Activated T-helper 17 cell treated with anti-CD3 and anti-CD28 coated beads, Interleukin-2, amount 50 U/mL, for 72 hours (primary cell): Measurements from ENCODE around the gene KDM2B. TPM values are rescaled to one million over a fixed set of nuclear protein-coding genes. Genes with fewer than 3 reads are reported as not detected.

Experiments
- ATAC-seq: fragments of 150-1000 bp; cut with Tn5 transposase; replicated peaks from 2 replicates; pipeline ENCODE4 v1.10.0; 2021; ENCODE audit warnings: mild to moderate bottlenecking, moderate library complexity
- H3K27ac Mint-ChIP-seq: one replicate; pipeline ENCODE4 v1.8.0; 2022; ENCODE audit warnings: mixed read lengths
- H3K27me3 Mint-ChIP-seq: one replicate; pipeline ENCODE4 v1.8.0; 2022; ENCODE audit warnings: mixed read lengths
- H3K36me3 Mint-ChIP-seq: one replicate; pipeline ENCODE4 v1.8.0; 2022; ENCODE audit warnings: low read depth, mild to moderate bottlenecking, mixed read lengths
- H3K4me1 Mint-ChIP-seq: one replicate; pipeline ENCODE4 v1.8.0; 2022; ENCODE audit warnings: mixed read lengths
- H3K4me3 Mint-ChIP-seq: one replicate; pipeline ENCODE4 v1.8.0; 2022; ENCODE audit warnings: mild to moderate bottlenecking, mixed read lengths
- H3K9me3 Mint-ChIP-seq: one replicate; pipeline ENCODE4 v1.8.0; 2022; ENCODE audit warnings: mixed read lengths
- total RNA-seq, 2 donors: library from RNA; stranded (reverse); gene quantifications; one replicate each; pipeline ENCODE4 v1.2.3, GENCODE V29; 2022

Gene KDM2B
- total RNA-seq, 2 donors from 2014 or later: 64.2 to 76.4 TPM

GRCh38 chr12:121533394-121534090 is 47.3 kb downstream of the KDM2B start:
- Mint-ChIP-seq H3K4me3 (peak overlapping the region; percentile 78), H3K9me3 (peaks cover 3% of the 10 kb centered on the region), H3K27me3 (no peaks in the 10 kb centered on the region), H3K4me1 (peaks cover 40% of the 10 kb centered on the region), H3K36me3 (peaks cover 43% of the 10 kb centered on the region), H3K27ac (peak overlapping the region; percentile 20)
- ATAC-seq: no peak

GRCh38 chr12:121532503-121533393 is 48.1 kb downstream of the KDM2B start:
- Mint-ChIP-seq H3K9me3 (peaks cover 3% of the 10 kb centered on the region), H3K27me3 (no peaks in the 10 kb centered on the region), H3K27ac (no peak overlapping the region), H3K4me3 (peak overlapping the region; percentile 78), H3K4me1 (peaks cover 36% of the 10 kb centered on the region), H3K36me3 (peaks cover 49% of the 10 kb centered on the region)
- no peak for ATAC-seq

- H3K27me3 Mint-ChIP-seq: no peaks in the 10 kb centered on the region
- peak overlapping the region; percentile 88 for H3K27ac Mint-ChIP-seq
- peaks cover 3% of the 10 kb centered on the region for H3K9me3 Mint-ChIP-seq
- H3K4me3 Mint-ChIP-seq: peak overlapping the region; percentile 48
- H3K36me3 Mint-ChIP-seq: peaks cover 53% of the 10 kb centered on the region
- H3K4me1 Mint-ChIP-seq: peaks cover 36% of the 10 kb centered on the region
- ATAC-seq: no peak
Measured at GRCh38 chr12:121531356-121531750, 49.5 kb downstream of the KDM2B start.

- Mint-ChIP-seq H3K27ac (peak overlapping the region; percentile 88), H3K36me3 (peaks cover 53% of the 10 kb centered on the region), H3K27me3 (no peaks in the 10 kb centered on the region), H3K9me3 (peaks cover 3% of the 10 kb centered on the region), H3K4me3 (peak overlapping the region; percentile 48), H3K4me1 (peaks cover 36% of the 10 kb centered on the region)
- ATAC-seq: peak; percentile 59
Measured at GRCh38 chr12:121530600-121531355, 50.0 kb downstream of the KDM2B start.

DNA sequence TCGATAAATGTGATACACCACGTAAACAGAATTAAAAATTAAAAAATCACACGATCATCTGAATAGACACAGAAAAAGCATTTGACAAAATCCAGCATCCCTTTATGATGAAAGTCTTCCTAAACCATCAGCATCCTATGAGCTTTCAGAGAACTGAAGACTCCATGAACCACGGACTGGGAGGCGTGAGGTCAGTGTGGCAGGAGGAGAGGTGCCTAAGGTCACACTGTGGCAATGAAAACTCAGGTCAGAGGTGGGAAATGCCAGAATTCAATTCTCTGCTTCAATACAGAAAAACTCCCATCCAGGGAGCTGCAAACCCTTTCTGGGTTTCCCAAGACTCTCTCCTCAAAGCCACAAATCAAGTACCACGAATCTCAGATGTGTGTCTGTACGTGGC is 51.6 kb downstream of the KDM2B start:
- Mint-ChIP-seq H3K4me1 (peaks cover 22% of the 10 kb centered on the region), H3K9me3 (peaks cover 3% of the 10 kb centered on the region), H3K27ac (no peak overlapping the region), H3K36me3 (peaks cover 49% of the 10 kb centered on the region), H3K27me3 (no peaks in the 10 kb centered on the region), H3K4me3 (peak overlapping the region; percentile 6)
- ATAC-seq: no peak

GRCh38 chr12:121525411-121525810 is 55.4 kb downstream of the KDM2B start:
- Mint-ChIP-seq H3K27ac (no peak overlapping the region), H3K4me1 (peaks cover 7% of the 10 kb centered on the region)

GRCh38 chr12:121524196-121524916 is 56.5 kb downstream of the KDM2B start:
- H3K9me3 Mint-ChIP-seq: no peaks in the 10 kb centered on the region
- peaks cover 5% of the 10 kb centered on the region for H3K4me1 Mint-ChIP-seq
- no peak overlapping the region for H3K27ac Mint-ChIP-seq
- peaks cover 26% of the 10 kb centered on the region for H3K36me3 Mint-ChIP-seq
- H3K27me3 Mint-ChIP-seq: no peaks in the 10 kb centered on the region
- no peak overlapping the region for H3K4me3 Mint-ChIP-seq
- no peak for ATAC-seq

More at GRCh38 chr12:121525411-121525810, 55.4 kb downstream of the KDM2B start:
- ATAC-seq: no peak
- Mint-ChIP-seq H3K4me3 (no peak overlapping the region), H3K36me3 (peaks cover 26% of the 10 kb centered on the region), H3K27me3 (no peaks in the 10 kb centered on the region), H3K9me3 (no peaks in the 10 kb centered on the region)

DNA sequence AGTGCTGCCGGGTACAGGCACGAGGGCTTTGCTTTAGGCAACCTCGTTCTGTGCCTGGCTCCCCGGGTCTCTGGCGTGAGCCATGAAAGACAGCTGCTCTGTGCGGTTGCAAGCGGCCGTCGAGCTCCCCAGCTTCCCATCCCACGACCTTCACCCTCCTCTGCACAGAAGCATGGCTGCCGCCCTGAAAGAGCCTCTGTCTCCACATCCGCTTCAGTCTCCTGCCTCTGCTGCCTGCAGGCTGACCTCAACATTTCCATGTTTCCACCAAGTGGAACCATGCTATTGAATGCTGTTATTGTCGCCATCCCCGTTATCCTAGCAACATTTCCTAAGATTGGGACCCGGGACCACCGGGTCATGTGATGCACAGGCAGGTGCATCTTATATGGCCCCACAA is 57.1 kb downstream of the KDM2B start:
- no peak for ATAC-seq
- no peaks in the 10 kb centered on the region for H3K9me3 Mint-ChIP-seq
- H3K27me3 Mint-ChIP-seq: no peaks in the 10 kb centered on the region
- peaks cover 25% of the 10 kb centered on the region for H3K36me3 Mint-ChIP-seq
- no peak overlapping the region for H3K4me3 Mint-ChIP-seq
- no peak overlapping the region for H3K27ac Mint-ChIP-seq
- peaks cover 5% of the 10 kb centered on the region for H3K4me1 Mint-ChIP-seq

GRCh38 chr12:121522971-121523370 is 57.9 kb downstream of the KDM2B start:
- Mint-ChIP-seq H3K4me1 (peaks cover 5% of the 10 kb centered on the region), H3K36me3 (peaks cover 20% of the 10 kb centered on the region), H3K9me3 (no peaks in the 10 kb centered on the region), H3K27ac (no peak overlapping the region), H3K4me3 (no peak overlapping the region), H3K27me3 (no peaks in the 10 kb centered on the region)
- ATAC-seq: no peak

DNA sequence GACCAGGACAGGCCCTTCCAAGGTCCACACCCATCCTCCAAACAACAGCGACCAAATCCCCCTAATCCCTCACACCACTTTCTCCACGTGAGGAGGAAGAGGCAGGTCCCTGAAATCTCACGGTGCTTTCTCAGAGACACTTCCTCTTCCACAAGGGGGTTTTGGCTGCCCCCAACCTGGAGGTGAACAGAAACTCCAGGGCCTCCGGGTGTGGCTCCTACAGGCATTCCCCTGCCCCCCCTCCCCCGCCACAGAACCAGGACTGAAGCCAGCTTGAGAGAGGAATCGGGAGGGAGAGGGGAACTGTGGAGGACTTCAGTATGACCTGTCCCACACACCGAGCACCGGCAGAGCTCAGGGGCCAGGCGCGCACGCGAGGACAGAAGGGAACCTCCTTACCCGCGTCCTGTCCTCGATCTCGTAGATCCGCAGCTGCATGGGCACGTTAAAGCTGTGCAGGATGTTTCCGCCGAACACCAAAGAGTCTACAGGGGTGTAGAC is 60.2 kb downstream of the KDM2B start:
- Mint-ChIP-seq H3K4me3 (no peak overlapping the region), H3K27me3 (no peaks in the 10 kb centered on the region), H3K9me3 (no peaks in the 10 kb centered on the region), H3K27ac (no peak overlapping the region), H3K36me3 (peaks cover 20% of the 10 kb centered on the region), H3K4me1 (peaks cover 7% of the 10 kb centered on the region)
- no peak for ATAC-seq

GRCh38 chr12:121520119-121520518 is 60.7 kb downstream of the KDM2B start:
- H3K9me3 Mint-ChIP-seq: no peaks in the 10 kb centered on the region
- no peak overlapping the region for H3K4me3 Mint-ChIP-seq
- H3K27ac Mint-ChIP-seq: no peak overlapping the region
- H3K36me3 Mint-ChIP-seq: peaks cover 20% of the 10 kb centered on the region
- H3K27me3 Mint-ChIP-seq: no peaks in the 10 kb centered on the region
- no peak for ATAC-seq
- H3K4me1 Mint-ChIP-seq: peaks cover 9% of the 10 kb centered on the region

DNA sequence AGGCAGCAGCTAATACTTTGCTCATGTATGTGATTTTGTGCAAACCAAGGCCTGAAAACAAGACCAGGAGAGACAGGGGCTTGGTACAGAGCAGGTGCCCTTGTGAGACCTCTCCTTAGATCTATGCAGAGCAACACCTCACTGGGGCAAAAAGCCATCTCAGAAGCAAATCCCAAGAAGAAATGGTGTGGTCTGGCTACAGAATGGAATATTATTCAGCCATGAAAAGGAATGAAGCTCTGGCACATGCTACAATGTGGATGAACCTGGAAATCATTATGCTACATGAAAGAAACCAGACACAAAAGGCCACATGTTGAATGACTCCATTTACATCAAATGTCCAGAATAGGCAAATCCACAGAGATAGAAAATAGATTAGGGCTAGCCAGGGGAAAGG is 61.6 kb downstream of the KDM2B start:
- H3K4me1 Mint-ChIP-seq: peaks cover 9% of the 10 kb centered on the region
- peaks cover 20% of the 10 kb centered on the region for H3K36me3 Mint-ChIP-seq
- no peak overlapping the region for H3K4me3 Mint-ChIP-seq

DNA sequence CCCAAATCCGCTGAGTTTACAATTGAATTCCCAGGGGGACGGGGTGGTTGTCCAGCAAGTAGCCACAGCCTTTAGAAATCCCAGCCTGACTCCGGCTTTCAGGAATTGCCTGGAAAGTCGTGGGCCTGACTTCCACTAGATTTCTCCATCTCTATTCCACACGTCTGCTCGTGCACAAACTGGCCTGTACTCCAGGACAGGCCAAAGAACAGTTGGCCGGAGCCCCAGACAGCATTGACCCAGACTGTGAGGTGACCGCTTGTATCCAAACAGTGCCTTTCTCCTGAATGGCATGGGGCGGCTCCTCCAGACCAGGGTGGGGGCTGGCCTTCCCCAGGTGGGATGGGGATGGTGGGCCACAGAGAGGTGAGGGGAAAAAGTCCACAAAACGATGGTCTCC is 62.2 kb downstream of the KDM2B start:
- Mint-ChIP-seq H3K4me1 (peaks cover 5% of the 10 kb centered on the region), H3K36me3 (peaks cover 24% of the 10 kb centered on the region), H3K27ac (no peak overlapping the region), H3K4me3 (no peak overlapping the region), H3K27me3 (no peaks in the 10 kb centered on the region), H3K9me3 (no peaks in the 10 kb centered on the region)
- no peak for ATAC-seq

More for the DNA sequence above, 61.6 kb downstream of the KDM2B start:
- ATAC-seq: no peak
- H3K9me3 Mint-ChIP-seq: no peaks in the 10 kb centered on the region
- H3K27ac Mint-ChIP-seq: no peak overlapping the region
- no peaks in the 10 kb centered on the region for H3K27me3 Mint-ChIP-seq
